GM12864 (cell line): Measurements from ENCODE around the gene CTNNA3.

Experiments
- DNase-seq: peaks from one replicate; pipeline ENCODE4 v3.0.0-alpha.2; 2011; ENCODE audit warnings: low read depth
- H3K4me3 ChIP-seq: 2 replicates; pipeline ENCODE4 v1.5.1; 2011; ENCODE audit warnings: mild to moderate bottlenecking, low read depth, low read length, control low read depth
- TF ChIP-seq, protein P1 (sequence below): IDR thresholded peaks from 2 replicates; pipeline ENCODE4 v1.5.1; 2011; ENCODE audit warnings: low read depth, mild to moderate bottlenecking, moderate library complexity, low read length, control low read depth, inconsistent platforms; ENCODE audit errors: missing control alignments

Gene CTNNA3

DNA sequence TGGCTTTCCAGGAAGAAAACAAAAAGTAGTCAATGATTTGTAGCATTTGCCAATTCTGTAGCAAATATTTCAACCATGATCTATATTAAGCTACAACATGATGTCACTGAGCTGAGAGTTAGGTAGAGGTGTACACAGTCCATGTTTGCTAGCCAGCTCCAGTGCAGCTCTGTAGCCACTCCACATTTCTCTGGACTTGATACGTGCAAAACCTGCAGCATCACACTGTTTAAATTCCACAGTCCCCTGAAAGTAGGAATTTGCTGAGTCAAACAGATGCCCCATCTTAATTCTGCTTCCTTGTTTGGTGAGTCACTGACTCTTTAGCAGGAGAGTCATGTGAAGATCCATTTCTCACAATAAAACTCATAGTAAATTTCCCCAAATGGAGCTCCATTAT, 859.9 kb downstream of the CTNNA3 start:
- no peak overlapping the region for H3K4me3 ChIP-seq
- TF ChIP-seq, protein P1, sequence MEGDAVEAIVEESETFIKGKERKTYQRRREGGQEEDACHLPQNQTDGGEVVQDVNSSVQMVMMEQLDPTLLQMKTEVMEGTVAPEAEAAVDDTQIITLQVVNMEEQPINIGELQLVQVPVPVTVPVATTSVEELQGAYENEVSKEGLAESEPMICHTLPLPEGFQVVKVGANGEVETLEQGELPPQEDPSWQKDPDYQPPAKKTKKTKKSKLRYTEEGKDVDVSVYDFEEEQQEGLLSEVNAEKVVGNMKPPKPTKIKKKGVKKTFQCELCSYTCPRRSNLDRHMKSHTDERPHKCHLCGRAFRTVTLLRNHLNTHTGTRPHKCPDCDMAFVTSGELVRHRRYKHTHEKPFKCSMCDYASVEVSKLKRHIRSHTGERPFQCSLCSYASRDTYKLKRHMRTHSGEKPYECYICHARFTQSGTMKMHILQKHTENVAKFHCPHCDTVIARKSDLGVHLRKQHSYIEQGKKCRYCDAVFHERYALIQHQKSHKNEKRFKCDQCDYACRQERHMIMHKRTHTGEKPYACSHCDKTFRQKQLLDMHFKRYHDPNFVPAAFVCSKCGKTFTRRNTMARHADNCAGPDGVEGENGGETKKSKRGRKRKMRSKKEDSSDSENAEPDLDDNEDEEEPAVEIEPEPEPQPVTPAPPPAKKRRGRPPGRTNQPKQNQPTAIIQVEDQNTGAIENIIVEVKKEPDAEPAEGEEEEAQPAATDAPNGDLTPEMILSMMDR, result no peak
- DNase-seq, result no peak

DNA sequence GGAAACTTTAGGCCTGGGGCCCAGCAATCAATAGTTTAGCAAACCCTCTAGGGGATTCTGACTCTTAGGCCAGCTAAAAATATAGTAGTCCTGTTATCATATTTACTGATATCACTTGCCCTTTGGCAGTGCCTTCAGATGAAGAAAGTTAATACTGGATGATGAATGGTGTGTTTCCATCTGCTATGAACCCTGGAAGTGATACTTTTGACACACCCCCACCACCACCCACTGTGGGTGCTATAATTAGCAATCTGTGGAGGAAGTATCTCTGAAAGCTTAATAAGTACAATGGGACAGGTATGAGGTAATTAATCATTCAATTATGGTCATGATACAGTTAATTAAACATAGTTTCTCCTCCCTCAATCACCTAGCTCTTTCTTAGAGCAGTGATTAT, 860.6 kb downstream of the CTNNA3 start:
- H3K4me3 ChIP-seq, result no peak overlapping the region
- TF ChIP-seq, protein P1, result no peak
- no peak for DNase-seq

DNA sequence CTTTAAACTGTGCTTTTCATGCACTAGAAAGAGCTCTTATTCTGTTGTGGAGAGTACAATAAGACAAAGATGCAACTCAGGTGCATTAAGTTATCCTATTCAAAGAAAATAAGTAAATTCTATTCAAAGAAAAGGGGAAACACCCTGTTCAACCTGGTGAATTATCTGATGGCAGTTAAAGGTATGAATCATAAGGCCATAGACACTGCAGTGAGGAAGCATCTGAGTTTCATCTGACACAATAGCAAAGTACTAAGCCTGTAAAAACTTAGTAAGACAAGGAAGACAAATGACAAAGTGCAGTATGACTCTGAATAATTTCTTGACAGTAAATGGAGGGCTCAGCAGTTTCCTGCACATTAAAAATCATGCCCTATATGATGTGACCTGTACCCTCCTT, 861.2 kb downstream of the CTNNA3 start:
- H3K4me3 ChIP-seq, result no peak overlapping the region
- TF ChIP-seq, protein P1, result no peak
- no peak for DNase-seq

DNA sequence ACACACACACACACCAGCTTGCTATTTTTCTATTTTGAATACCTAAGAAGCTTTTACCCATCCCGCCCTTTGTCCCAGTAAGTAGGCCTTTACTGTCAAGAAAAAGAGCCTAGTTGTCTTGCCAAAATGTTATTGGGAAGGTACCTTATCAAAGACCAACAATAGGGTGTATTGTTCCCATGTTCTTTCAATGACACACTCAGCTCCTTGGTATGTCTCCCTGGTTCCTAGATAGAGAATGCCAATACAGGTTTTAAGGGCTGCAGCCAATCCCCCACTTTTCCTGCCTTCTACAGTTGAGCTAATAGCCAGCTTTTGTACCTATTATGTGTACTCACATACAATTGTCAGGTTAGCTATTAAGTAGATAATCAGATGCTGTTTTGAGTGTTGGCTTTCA, 862.1 kb downstream of the CTNNA3 start:
- H3K4me3 ChIP-seq, result no peak overlapping the region
- DNase-seq, result no peak
- TF ChIP-seq, protein P1, result no peak

DNA sequence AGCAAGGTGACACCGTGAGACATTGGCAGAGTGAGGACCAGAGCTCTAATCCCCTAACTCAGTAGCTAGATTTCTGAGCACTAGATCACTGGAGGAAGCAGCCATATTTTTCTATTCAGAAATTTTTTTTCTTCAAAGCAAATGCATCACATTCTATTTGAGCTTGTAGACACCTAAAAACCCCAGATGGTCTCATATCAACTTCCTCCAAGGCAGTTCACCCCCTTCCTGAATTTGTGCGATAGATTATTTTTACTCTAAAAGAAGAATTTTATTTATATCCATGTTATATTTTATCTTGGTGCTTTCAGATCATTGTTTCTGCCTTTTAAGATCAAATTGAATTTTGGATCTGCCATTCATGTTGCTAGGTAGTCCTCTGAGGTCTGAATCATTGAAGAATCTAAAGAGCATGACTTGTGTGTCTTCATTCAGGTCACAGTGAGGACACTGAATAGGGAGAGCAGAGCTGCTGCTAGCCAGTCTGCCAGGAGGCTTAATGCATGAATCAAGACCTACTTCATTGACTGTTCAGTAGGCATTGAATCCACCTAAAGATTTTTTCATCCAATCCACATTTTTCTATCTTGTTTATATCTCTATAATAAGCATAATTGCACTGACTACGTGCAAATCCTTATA, 863.1 kb downstream of the CTNNA3 start:
- H3K4me3 ChIP-seq, result no peak overlapping the region
- TF ChIP-seq, protein P1, result no peak
- DNase-seq, result no peak

DNA sequence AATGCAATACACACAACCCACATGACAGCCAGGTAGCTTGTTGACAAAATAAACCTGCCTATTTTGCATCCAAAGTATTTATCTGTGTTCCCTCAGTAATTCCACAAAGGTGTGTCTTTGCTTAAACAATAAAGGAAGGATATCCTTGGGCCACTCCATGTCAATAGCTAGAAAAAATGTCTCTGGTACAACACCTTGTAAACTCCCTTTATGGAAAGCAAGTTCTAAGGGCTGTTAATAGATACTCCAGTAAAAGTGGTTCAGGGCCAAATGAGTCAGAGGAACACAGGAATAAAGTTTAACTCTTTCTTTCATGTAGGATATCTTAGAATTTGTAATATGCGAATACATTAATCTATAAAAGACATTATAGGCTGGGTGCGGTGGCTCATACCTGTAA, 867.0 kb downstream of the CTNNA3 start:
- TF ChIP-seq, protein P1, result no peak
- H3K4me3 ChIP-seq, result no peak overlapping the region
- DNase-seq, result no peak

DNA sequence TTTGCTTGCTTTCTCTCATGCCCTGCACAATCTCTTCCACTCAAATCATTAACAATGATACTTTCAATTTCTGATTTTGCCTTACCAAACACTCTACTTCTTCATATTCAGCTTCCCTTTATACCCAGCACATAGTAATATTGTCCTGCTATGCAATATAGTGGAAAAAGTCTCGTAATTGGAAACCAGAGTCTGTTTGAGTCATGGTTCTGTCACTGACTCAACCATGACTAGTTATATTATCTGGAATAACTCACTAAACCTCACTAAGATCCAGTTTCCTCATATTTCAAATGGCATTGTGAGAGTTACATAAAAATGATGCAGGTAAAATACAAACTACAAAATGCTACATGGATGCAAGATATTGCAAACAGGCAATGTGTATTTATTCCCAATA, 868.6 kb downstream of the CTNNA3 start:
- no peak overlapping the region for H3K4me3 ChIP-seq
- TF ChIP-seq, protein P1, result no peak
- DNase-seq, result no peak
